ENCODE results near the gene SLC25A23. TPM values are rescaled to one million over a fixed set of nuclear protein-coding genes. Genes with fewer than 3 reads are reported as not detected.

The SLC25A23 gene
- total RNA-seq, 1 donor from 2014 or later, result 30.2 TPM

- H3K4me3 Mint-ChIP-seq (ENCODE audit: unreplicated experiment), result peak overlapping the region; percentile 79
- no peaks in the 10 kb centered on the region for H3K36me3 Mint-ChIP-seq (ENCODE audit: unreplicated experiment)
- TF ChIP-seq, protein P1, sequence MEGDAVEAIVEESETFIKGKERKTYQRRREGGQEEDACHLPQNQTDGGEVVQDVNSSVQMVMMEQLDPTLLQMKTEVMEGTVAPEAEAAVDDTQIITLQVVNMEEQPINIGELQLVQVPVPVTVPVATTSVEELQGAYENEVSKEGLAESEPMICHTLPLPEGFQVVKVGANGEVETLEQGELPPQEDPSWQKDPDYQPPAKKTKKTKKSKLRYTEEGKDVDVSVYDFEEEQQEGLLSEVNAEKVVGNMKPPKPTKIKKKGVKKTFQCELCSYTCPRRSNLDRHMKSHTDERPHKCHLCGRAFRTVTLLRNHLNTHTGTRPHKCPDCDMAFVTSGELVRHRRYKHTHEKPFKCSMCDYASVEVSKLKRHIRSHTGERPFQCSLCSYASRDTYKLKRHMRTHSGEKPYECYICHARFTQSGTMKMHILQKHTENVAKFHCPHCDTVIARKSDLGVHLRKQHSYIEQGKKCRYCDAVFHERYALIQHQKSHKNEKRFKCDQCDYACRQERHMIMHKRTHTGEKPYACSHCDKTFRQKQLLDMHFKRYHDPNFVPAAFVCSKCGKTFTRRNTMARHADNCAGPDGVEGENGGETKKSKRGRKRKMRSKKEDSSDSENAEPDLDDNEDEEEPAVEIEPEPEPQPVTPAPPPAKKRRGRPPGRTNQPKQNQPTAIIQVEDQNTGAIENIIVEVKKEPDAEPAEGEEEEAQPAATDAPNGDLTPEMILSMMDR (IDR thresholded peaks at IDR 0.05; ENCODE audit: partially characterized antibody, unreplicated experiment), result no peak
- peak; percentile 98 for DNase-seq
- peaks cover 12% of the 10 kb centered on the region for H3K9me3 Mint-ChIP-seq (ENCODE audit: unreplicated experiment)
- H3K27ac Mint-ChIP-seq (ENCODE audit: unreplicated experiment), result peak overlapping the region; percentile 90
- peaks cover 17% of the 10 kb centered on the region for H3K4me1 Mint-ChIP-seq (ENCODE audit: low read depth, unreplicated experiment)
- peaks cover 11% of the 10 kb centered on the region for H3K27me3 Mint-ChIP-seq (ENCODE audit: unreplicated experiment)
Observed at GRCh38 chr19:6424939-6425731, 34.5 kb downstream of the SLC25A23 start.

GRCh38 chr19:6424195-6424938 lies 35.2 kb downstream of the SLC25A23 start, which contains the start of gene KHSRP:
Gene KHSRP (minus strand): TSS chr19:6424811. CDS start chr19:6424701, 110 bp downstream.
- Mint-ChIP-seq H3K27ac (ENCODE audit: unreplicated experiment) (peak within 1 kb of the TSS; percentile 90), H3K9me3 (ENCODE audit: unreplicated experiment) (peaks cover 12% of the 10 kb centered on the region), H3K4me3 (ENCODE audit: unreplicated experiment) (peak within 1 kb of the TSS; percentile 91)

GRCh38 chr19:6423499-6424194 lies 35.9 kb downstream of the SLC25A23 start:
- H3K36me3 Mint-ChIP-seq (ENCODE audit: unreplicated experiment), result no peaks in the 10 kb centered on the region
- TF ChIP-seq, protein P1 (IDR thresholded peaks at IDR 0.05; ENCODE audit: partially characterized antibody, unreplicated experiment), result no peak
- peaks cover 12% of the 10 kb centered on the region for H3K9me3 Mint-ChIP-seq (ENCODE audit: unreplicated experiment)
- peak overlapping the region; percentile 71 for H3K27ac Mint-ChIP-seq (ENCODE audit: unreplicated experiment)
- DNase-seq, result peak; percentile 73
- H3K4me1 Mint-ChIP-seq (ENCODE audit: low read depth, unreplicated experiment), result peaks cover 17% of the 10 kb centered on the region
- H3K4me3 Mint-ChIP-seq (ENCODE audit: unreplicated experiment), result peak overlapping the region; percentile 91
- peaks cover 11% of the 10 kb centered on the region for H3K27me3 Mint-ChIP-seq (ENCODE audit: unreplicated experiment)

More at GRCh38 chr19:6424195-6424938, 35.2 kb downstream of the SLC25A23 start, which contains the start of gene KHSRP:
- TF ChIP-seq, protein P1 (IDR thresholded peaks at IDR 0.05; ENCODE audit: partially characterized antibody, unreplicated experiment), result no peak
- H3K27me3 Mint-ChIP-seq (ENCODE audit: unreplicated experiment), result peaks cover 11% of the 10 kb centered on the region
- no peaks in the 10 kb centered on the region for H3K36me3 Mint-ChIP-seq (ENCODE audit: unreplicated experiment)
- peaks cover 17% of the 10 kb centered on the region for H3K4me1 Mint-ChIP-seq (ENCODE audit: low read depth, unreplicated experiment)
- peak; percentile 53 for DNase-seq

GRCh38 chr19:6421075-6422014 lies 38.2 kb downstream of the SLC25A23 start:
- TF ChIP-seq, protein P1 (IDR thresholded peaks at IDR 0.05; ENCODE audit: partially characterized antibody, unreplicated experiment), result no peak
- DNase-seq, result no peak
- H3K27me3 Mint-ChIP-seq (ENCODE audit: unreplicated experiment), result peaks cover 11% of the 10 kb centered on the region
- no peaks in the 10 kb centered on the region for H3K36me3 Mint-ChIP-seq (ENCODE audit: unreplicated experiment)
- H3K4me1 Mint-ChIP-seq (ENCODE audit: low read depth, unreplicated experiment), result peaks cover 17% of the 10 kb centered on the region
- H3K4me3 Mint-ChIP-seq (ENCODE audit: unreplicated experiment), result peak overlapping the region; percentile 91
- peak overlapping the region; percentile 52 for H3K27ac Mint-ChIP-seq (ENCODE audit: unreplicated experiment)
- H3K9me3 Mint-ChIP-seq (ENCODE audit: unreplicated experiment), result peaks cover 9% of the 10 kb centered on the region
